Liver (tissue), 2 donors: ENCODE results near the gene MAP3K20.

Source experiments
- CTCF ChIP-seq: fragments of 150-350 bp; IDR thresholded peaks from 2 replicates; pipeline ENCODE4 v1.5.1; 2017; ENCODE audit warnings: improper control_type of control experiment, low read depth, low read length; ENCODE audit not compliant: missing input control
- TF ChIP-seq, protein P1 (sequence below): IDR thresholded peaks from 2 replicates; pipeline ENCODE4 v1.6.1; 2016; ENCODE audit warnings: antibody characterized with exemption, mild to moderate bottlenecking
- donor health status: healthy.

DNA sequence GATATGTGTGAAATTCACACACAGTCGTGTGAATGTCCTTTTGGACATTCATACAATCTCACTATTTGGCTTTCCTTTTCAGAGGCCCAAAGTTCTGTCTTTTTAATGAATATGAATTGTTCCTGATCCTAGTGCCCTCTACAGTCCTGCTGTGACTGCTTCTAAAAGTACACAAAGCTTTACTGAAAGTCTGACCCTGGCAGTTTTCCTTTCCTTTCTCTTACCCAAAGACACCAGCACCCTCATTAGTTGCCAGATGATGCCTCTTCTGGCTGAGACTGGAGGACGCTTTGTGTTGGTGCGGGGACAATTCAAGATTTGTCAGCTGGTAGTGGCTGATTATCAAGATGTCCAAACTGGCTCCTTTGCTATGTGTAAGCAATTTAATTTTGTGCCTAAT is 197.2 kb downstream of the MAP3K20 start:
- no peak for TF ChIP-seq CTCF
- TF ChIP-seq, protein P1, sequence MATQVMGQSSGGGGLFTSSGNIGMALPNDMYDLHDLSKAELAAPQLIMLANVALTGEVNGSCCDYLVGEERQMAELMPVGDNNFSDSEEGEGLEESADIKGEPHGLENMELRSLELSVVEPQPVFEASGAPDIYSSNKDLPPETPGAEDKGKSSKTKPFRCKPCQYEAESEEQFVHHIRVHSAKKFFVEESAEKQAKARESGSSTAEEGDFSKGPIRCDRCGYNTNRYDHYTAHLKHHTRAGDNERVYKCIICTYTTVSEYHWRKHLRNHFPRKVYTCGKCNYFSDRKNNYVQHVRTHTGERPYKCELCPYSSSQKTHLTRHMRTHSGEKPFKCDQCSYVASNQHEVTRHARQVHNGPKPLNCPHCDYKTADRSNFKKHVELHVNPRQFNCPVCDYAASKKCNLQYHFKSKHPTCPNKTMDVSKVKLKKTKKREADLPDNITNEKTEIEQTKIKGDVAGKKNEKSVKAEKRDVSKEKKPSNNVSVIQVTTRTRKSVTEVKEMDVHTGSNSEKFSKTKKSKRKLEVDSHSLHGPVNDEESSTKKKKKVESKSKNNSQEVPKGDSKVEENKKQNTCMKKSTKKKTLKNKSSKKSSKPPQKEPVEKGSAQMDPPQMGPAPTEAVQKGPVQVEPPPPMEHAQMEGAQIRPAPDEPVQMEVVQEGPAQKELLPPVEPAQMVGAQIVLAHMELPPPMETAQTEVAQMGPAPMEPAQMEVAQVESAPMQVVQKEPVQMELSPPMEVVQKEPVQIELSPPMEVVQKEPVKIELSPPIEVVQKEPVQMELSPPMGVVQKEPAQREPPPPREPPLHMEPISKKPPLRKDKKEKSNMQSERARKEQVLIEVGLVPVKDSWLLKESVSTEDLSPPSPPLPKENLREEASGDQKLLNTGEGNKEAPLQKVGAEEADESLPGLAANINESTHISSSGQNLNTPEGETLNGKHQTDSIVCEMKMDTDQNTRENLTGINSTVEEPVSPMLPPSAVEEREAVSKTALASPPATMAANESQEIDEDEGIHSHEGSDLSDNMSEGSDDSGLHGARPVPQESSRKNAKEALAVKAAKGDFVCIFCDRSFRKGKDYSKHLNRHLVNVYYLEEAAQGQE = no peak
